DOHH2 (cell line): ENCODE measurements around the gene ACIN1.
A peak's percentile ranks its signal among the peaks of the same experiment; 100 is the strongest.

Source experiments
- H3F3A ChIP-seq: fragments of 200-600 bp; sonication (generic), shearing (Covaris generic); 2 replicates; pipeline ENCODE4 v1.6.0; 2016; ENCODE audit warnings: antibody characterized with exemption, mild to moderate bottlenecking; ENCODE audit not compliant: control insufficient read depth, insufficient read depth
- H3K27ac ChIP-seq: fragments of 200-600 bp; sonication (generic); 2 replicates; pipeline ENCODE4 v1.5.1; 2014; ENCODE audit warnings: low read depth, mild to moderate bottlenecking, low read length, moderate library complexity
- H3K27me3 ChIP-seq: fragments of 200-600 bp; sonication (generic); 2 replicates; pipeline ENCODE4 v1.6.1; 2014; ENCODE audit warnings: mild to moderate bottlenecking, low read length, mixed read lengths; ENCODE audit not compliant: control insufficient read depth
- H3K36me3 ChIP-seq: fragments of 200-600 bp; sonication (generic); 2 replicates; pipeline ENCODE4 v1.6.1; 2014; ENCODE audit warnings: mild to moderate bottlenecking, low read length, moderate library complexity, mixed read lengths; ENCODE audit not compliant: control insufficient read depth
- H3K4me1 ChIP-seq: fragments of 200-600 bp; sonication (generic); 2 replicates; pipeline ENCODE4 v1.6.1; 2014; ENCODE audit warnings: mild to moderate bottlenecking, low read length, mixed read lengths; ENCODE audit not compliant: control insufficient read depth
- H3K4me2 ChIP-seq: fragments of 200-600 bp; sonication (generic); 2 replicates; pipeline ENCODE4 v1.6.0; 2014; ENCODE audit warnings: mild to moderate bottlenecking, low read length, moderate library complexity
- H3K4me3 ChIP-seq: fragments of 200-600 bp; sonication (generic); 2 replicates; pipeline ENCODE4 v1.5.1; 2014; ENCODE audit warnings: mild to moderate bottlenecking, low read length, mixed read lengths
- H3K79me2 ChIP-seq: fragments of 200-600 bp; sonication (generic); 2 replicates; pipeline ENCODE4 v1.6.1; 2014; ENCODE audit warnings: mild to moderate bottlenecking, low read length, mixed read lengths; ENCODE audit not compliant: control insufficient read depth
- H3K9me2 ChIP-seq: fragments of 200-600 bp; sonication (generic); replicated peaks from 2 replicates; pipeline ENCODE4 v1.6.1; 2014; ENCODE audit warnings: mild to moderate bottlenecking, low read length, mixed read lengths; ENCODE audit not compliant: control insufficient read depth
- H3K9me3 ChIP-seq: fragments of 200-600 bp; sonication (generic); 2 replicates; pipeline ENCODE4 v1.6.1; 2014; ENCODE audit warnings: antibody characterized with exemption, low read length, mixed read lengths; ENCODE audit not compliant: control insufficient read depth, insufficient read depth
- H4K20me1 ChIP-seq: fragments of 200-600 bp; sonication (generic); 2 replicates; pipeline ENCODE4 v1.6.0; 2014; ENCODE audit warnings: low read depth, mild to moderate bottlenecking, antibody characterized with exemption, low read length, moderate library complexity; ENCODE audit not compliant: control insufficient read depth, insufficient read depth
- EZH2phosphoT487 ChIP-seq: fragments of 200-600 bp; sonication (generic); IDR thresholded peaks from 2 replicates; pipeline ENCODE4 v1.6.1; 2017; ENCODE audit warnings: borderline replicate concordance, mild to moderate bottlenecking, antibody characterized with exemption, low read length, moderate library complexity, mixed read lengths
- TF ChIP-seq, protein P1 (sequence below): fragments of 200-600 bp; sonication (generic); IDR thresholded peaks from one replicate; pipeline ENCODE4 v1.5.1; 2014; ENCODE audit warnings: antibody characterized with exemption, mild to moderate bottlenecking, low read depth, low read length; ENCODE audit not compliant: poor library complexity, severe bottlenecking

The ACIN1 gene

DNA sequence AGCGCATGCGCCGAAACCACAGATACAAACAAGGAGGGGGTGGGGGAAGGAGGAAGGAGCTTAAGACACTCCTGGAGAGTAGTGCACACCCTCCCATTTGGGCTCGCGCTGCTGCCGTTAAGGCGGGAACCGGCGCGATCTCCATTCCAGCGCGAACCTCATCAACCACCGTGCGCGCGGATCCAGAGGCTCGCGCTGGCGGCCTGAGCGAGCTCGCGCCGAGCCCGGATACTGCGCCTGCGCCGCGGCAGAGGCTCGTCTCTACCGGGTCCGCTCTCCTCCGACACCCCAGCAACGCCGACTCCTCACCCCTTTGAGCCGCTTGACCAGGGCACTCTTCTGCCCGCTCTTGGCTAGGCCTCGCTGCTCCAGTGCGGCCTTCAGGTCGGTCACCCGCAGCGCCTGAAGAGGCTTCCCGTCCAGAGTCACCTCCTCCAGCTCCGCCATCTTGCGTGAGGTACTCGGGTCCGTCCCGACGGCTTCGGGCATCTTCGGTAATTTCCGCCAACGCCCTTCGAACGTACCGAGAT is at the start of gene ACIN1:
ACIN1 (minus strand) TSS at position 471 of the 530 bp plus-strand sequence; CDS start at position 447, 24 bp downstream.
- Histone ChIP-seq H3K36me3 (peaks cover 64% of the 10 kb centered on the region), H3K4me3 (peak within 1 kb of the TSS; percentile 85), H3K4me2 (peak within 1 kb of the TSS; percentile 75), H3K27me3 (no peaks in the 10 kb centered on the region), H3K4me1 (peaks cover 24% of the 10 kb centered on the region), H3K9me3 (no peaks in the 10 kb centered on the region), H3K9me2 (no peaks in the 10 kb centered on the region), H3K27ac (peak within 1 kb of the TSS; percentile 80), H3K79me2 (peaks cover 73% of the 10 kb centered on the region), H3F3A (no peaks in the 10 kb centered on the region), H4K20me1 (peaks cover 14% of the 10 kb centered on the region)
- TF ChIP-seq, protein P1, sequence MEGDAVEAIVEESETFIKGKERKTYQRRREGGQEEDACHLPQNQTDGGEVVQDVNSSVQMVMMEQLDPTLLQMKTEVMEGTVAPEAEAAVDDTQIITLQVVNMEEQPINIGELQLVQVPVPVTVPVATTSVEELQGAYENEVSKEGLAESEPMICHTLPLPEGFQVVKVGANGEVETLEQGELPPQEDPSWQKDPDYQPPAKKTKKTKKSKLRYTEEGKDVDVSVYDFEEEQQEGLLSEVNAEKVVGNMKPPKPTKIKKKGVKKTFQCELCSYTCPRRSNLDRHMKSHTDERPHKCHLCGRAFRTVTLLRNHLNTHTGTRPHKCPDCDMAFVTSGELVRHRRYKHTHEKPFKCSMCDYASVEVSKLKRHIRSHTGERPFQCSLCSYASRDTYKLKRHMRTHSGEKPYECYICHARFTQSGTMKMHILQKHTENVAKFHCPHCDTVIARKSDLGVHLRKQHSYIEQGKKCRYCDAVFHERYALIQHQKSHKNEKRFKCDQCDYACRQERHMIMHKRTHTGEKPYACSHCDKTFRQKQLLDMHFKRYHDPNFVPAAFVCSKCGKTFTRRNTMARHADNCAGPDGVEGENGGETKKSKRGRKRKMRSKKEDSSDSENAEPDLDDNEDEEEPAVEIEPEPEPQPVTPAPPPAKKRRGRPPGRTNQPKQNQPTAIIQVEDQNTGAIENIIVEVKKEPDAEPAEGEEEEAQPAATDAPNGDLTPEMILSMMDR = no peak
- TF ChIP-seq EZH2phosphoT487 = no peak

- no peaks in the 10 kb centered on the region for H3K9me2 ChIP-seq
- peaks cover 19% of the 10 kb centered on the region; the same call in 1 of the 2 replicates for H3K27me3 ChIP-seq
- H3F3A ChIP-seq = no peaks in the 10 kb centered on the region
- no peaks in the 10 kb centered on the region for H4K20me1 ChIP-seq
- no peak for TF ChIP-seq EZH2phosphoT487
- TF ChIP-seq, protein P1 = no peak
- no peaks in the 10 kb centered on the region for H3K36me3 ChIP-seq
- H3K27ac ChIP-seq = no peak overlapping the region
- H3K4me1 ChIP-seq = peaks cover 5% of the 10 kb centered on the region; the same call in 1 of the 2 replicates
- no peak overlapping the region for H3K4me2 ChIP-seq
- no peaks in the 10 kb centered on the region for H3K79me2 ChIP-seq
- no peak overlapping the region for H3K4me3 ChIP-seq
- H3K9me3 ChIP-seq = no peaks in the 10 kb centered on the region
Measured at GRCh38 chr14:23143911-23144310, 49.0 kb upstream of the ACIN1 start.

- Histone ChIP-seq H3K9me3 (no peaks in the 10 kb centered on the region), H3K36me3 (no peaks in the 10 kb centered on the region), H3K4me2 (no peak overlapping the region), H3K4me1 (no peaks in the 10 kb centered on the region), H3F3A (no peaks in the 10 kb centered on the region), H3K4me3 (no peak overlapping the region), H3K27ac (no peak overlapping the region), H3K9me2 (no peaks in the 10 kb centered on the region), H3K27me3 (peaks cover 20% of the 10 kb centered on the region; the same call in 1 of the 2 replicates), H4K20me1 (no peaks in the 10 kb centered on the region), H3K79me2 (no peaks in the 10 kb centered on the region)
- TF ChIP-seq EZH2phosphoT487 = no peak
- TF ChIP-seq, protein P1 = no peak
Measured at GRCh38 chr14:23142826-23143225, 47.9 kb upstream of the ACIN1 start.
